GM12878 (cell line): ENCODE measurements around the gene UBE3C. TPM values are rescaled to one million over a fixed set of nuclear protein-coding genes. Genes with fewer than 3 reads are reported as not detected.

Experiments used
- ATAC-seq: fragments of 200-7000 bp; cut with Tn5 transposase; 3 replicates; pipeline ENCODE4 v1.9.1; 2020; ENCODE audit warnings: mild to moderate bottlenecking, moderate library complexity
- BruUV-seq: library from RNA; stranded (reverse); fragments of 400-500 nt; replicated peaks from 2 replicates; lab custom pipeline; 2021; lab: Mats Ljungman, UMichigan
- CTCF ChIA-PET: fragments of 300-600 bp; sonication (Branson Sonifier 250); formaldehyde crosslinking; extraction: SDS; loops from one replicate; lab custom pipeline; 2021; ENCODE audit warnings: inconsistent platforms; lab: Yijun Ruan, JAX
- POLR2A ChIA-PET: fragments of 350-600 bp; formaldehyde crosslinking; extraction: SDS; loops from one replicate; lab custom pipeline; 2021; ENCODE audit warnings: inconsistent platforms; lab: Charles Lee
- RAD21 ChIA-PET: fragments of 300-600 bp; sonication (Branson Sonifier 250); formaldehyde crosslinking; loops from one replicate; lab custom pipeline; 2023; ENCODE audit warnings: antibody characterized with exemption; ENCODE audit not compliant: unreplicated experiment; lab: Charles Lee
- SMC1A ChIA-PET: fragments of 300-600 bp; sonication (Branson Sonifier 250); formaldehyde crosslinking; loops from one replicate; lab custom pipeline; 2023; ENCODE audit not compliant: unreplicated experiment, uncharacterized antibody; lab: Charles Lee
- DNase-seq: peaks from one replicate; pipeline ENCODE4 v3.0.0-alpha.2; 2011; ENCODE audit warnings: low read depth, low spot score
- FAIRE-seq: peaks from 3 replicates; lab custom pipeline; 2011; peaks lifted over from hg19 to GRCh38; lab: Jason Lieb, UNC
- H2AFZ ChIP-seq: 2 replicates; pipeline ENCODE4 v1.6.0; 2011; ENCODE audit warnings: low read depth, low read length, control low read depth; ENCODE audit not compliant: control insufficient read depth
- H3K27ac ChIP-seq: 2 replicates; pipeline ENCODE4 v1.5.1; 2011; ENCODE audit warnings: control low read depth; ENCODE audit not compliant: control insufficient read depth, insufficient read depth
- H3K27me3 ChIP-seq, 2 experiments: replicated peaks in 1 of 2; 2 replicates each; pipeline versions ENCODE4 v1.6.0 to v1.6.1; 2011; ENCODE audit warnings: low read length in 1 of 2; ENCODE audit not compliant: control insufficient read depth in 2 of 2, insufficient read depth in 2 of 2
- H3K36me3 ChIP-seq, 2 experiments: 2 replicates each; pipeline ENCODE4 v1.5.1; 2011; ENCODE audit warnings: low read length in 1 of 2; ENCODE audit not compliant: control insufficient read depth in 2 of 2, insufficient read depth in 2 of 2
- H3K4me1 ChIP-seq: 2 replicates; pipeline ENCODE4 v1.6.1; 2011; ENCODE audit warnings: mild to moderate bottlenecking, low read length, moderate library complexity, mixed read lengths; ENCODE audit not compliant: control insufficient read depth, insufficient read depth
- H3K4me2 ChIP-seq: 2 replicates; pipeline ENCODE4 v1.6.0; 2011; ENCODE audit warnings: control low read depth; ENCODE audit not compliant: control insufficient read depth, insufficient read depth
- H3K4me3 ChIP-seq: fragments of 200-600 bp; sonication (generic); 2 replicates; pipeline ENCODE4 v1.5.1; 2016
- H3K79me2 ChIP-seq: 2 replicates; pipeline ENCODE4 v1.6.0; 2011; ENCODE audit warnings: low read length; ENCODE audit not compliant: control insufficient read depth, insufficient read depth
- H3K9ac ChIP-seq: 2 replicates; pipeline ENCODE4 v1.8.0; 2011; ENCODE audit warnings: low read length, control low read depth, mixed read lengths; ENCODE audit not compliant: control insufficient read depth, insufficient read depth
- H3K9me3 ChIP-seq: replicated peaks from 3 replicates; pipeline ENCODE4 v1.5.1; 2011; ENCODE audit warnings: mild to moderate bottlenecking, low read length; ENCODE audit not compliant: control insufficient read depth, insufficient read depth
- H4K20me1 ChIP-seq: 2 replicates; pipeline ENCODE4 v1.6.0; 2011; ENCODE audit not compliant: control insufficient read depth, insufficient read depth
- BCL3 ChIP-seq: IDR thresholded peaks from 2 replicates; pipeline ENCODE4 v1.6.1; 2011; ENCODE audit warnings: borderline replicate concordance, low read depth, mild to moderate bottlenecking, moderate library complexity, low read length; ENCODE audit not compliant: insufficient read depth, poor library complexity, severe bottlenecking
- BCLAF1 ChIP-seq: fragments of 450-650 bp; IDR thresholded peaks from 2 replicates; pipeline ENCODE4 v1.6.1; 2017; ENCODE audit warnings: antibody characterized with exemption, mild to moderate bottlenecking, moderate library complexity
- CUX1 ChIP-seq: IDR thresholded peaks from 2 replicates; pipeline ENCODE4 v1.6.1; 2012; ENCODE audit warnings: improper control_type of control experiment, low read depth, low read length; ENCODE audit not compliant: insufficient replicate concordance
- FOS ChIP-seq: IDR thresholded peaks from 3 replicates; pipeline ENCODE4 v1.6.1; 2011; ENCODE audit warnings: borderline replicate concordance; ENCODE audit not compliant: insufficient read length; ENCODE audit errors: extremely low read depth
- POLR2AphosphoS2 ChIP-seq: IDR thresholded peaks from 2 replicates; pipeline ENCODE4 v1.6.1; 2011; ENCODE audit warnings: low read depth, mild to moderate bottlenecking, low read length, improper control_type of control experiment, moderate library complexity
- RBBP5 ChIP-seq: fragments of 200-600 bp; sonication (generic); conservative IDR thresholded peaks from 2 replicates; pipeline ENCODE4 v1.6.1; 2016
- SKIL ChIP-seq: fragments of 450-650 bp; IDR thresholded peaks from 2 replicates; pipeline ENCODE4 v1.6.1; 2017; ENCODE audit warnings: mild to moderate bottlenecking, low read depth, inconsistent platforms; ENCODE audit not compliant: poor library complexity, severe bottlenecking
- ZNF24 ChIP-seq: fragments of 450-650 bp; IDR thresholded peaks from 2 replicates; pipeline ENCODE4 v1.6.1; 2017; ENCODE audit warnings: antibody characterized with exemption, mild to moderate bottlenecking
- ZNF622 ChIP-seq: fragments of 450-650 bp; IDR thresholded peaks from 2 replicates; pipeline ENCODE4 v1.6.1; 2017; ENCODE audit warnings: mild to moderate bottlenecking, inconsistent platforms
- WGBS: methylation state at CpG from one replicate; pipeline ENCODE4 v1.1.6; 2016; ENCODE audit warnings: low lambda C conversion rate; ENCODE audit not compliant: insufficient replicate concordance, insufficient coverage; ENCODE audit errors: missing lambda C conversion rate; 5-methylcytosine and 5-hydroxymethylcytosine counted together
- in situ Hi-C: fragments of 300-500 bp; cut with MboI; formaldehyde crosslinking; loops from 9 replicates; pipeline ENCODE4 v1.14.3; 2018; ENCODE audit warnings: mixed read lengths
- intact Hi-C: fragments of 100-400 bp; cut with micrococcal nuclease; formaldehyde crosslinking; loops from one replicate; pipeline ENCODE4 v1.14.2; 2022; ENCODE audit not compliant: unreplicated experiment
- polyA plus RNA-seq, 11 experiments: library from polyadenylated mRNA; depleted of rRNA in 4 of 11; unstranded in 6 of 11; stranded (reverse) in 5 of 11; fragments of >200 nt; fragmentation: Nextera tagmentation in 4 of 11; fragmentation: Illumina TruSeq in 1 of 11; extraction: Ambion mirVana in 4 of 11; extraction: Trizol in 1 of 11; gene quantifications; 1 replicate in 1 of 11; 2 replicates in 10 of 11; pipeline versions ENCODE4 v1.2.1 to v1.2.3, GENCODE V29; 2011 to 2016; ENCODE audit warnings: inconsistent platforms in 2 of 11, missing spikeins in 2 of 11, low read depth in 1 of 11
- total RNA-seq, 4 experiments: library from RNA; depleted of rRNA in 3 of 4; stranded (reverse); fragments of >200 nt in 3 of 4; fragmentation: Illumina TruSeq in 1 of 4; extraction: Trizol in 1 of 4; gene quantifications; 2 replicates each; pipeline versions ENCODE4 v1.2.1 to v1.2.3, GENCODE V29; 2013 to 2021

Gene UBE3C
- total and polyA plus RNA-seq, 10 of the 15 experiments (the other 5 are each of a cell fraction or from before 2014, with no cell fraction given) = 7.9 to 65.9 (median 45.2) TPM

GRCh38 chr7:157133304-157133703, 5.4 kb upstream of the UBE3C start:
- no peaks in the 10 kb centered on the region for H3K27me3 ChIP-seq
- ChIA-PET POLR2A (interaction anchor here (0.5 kb wide), 1 partner anchor 245 kb away, joined by 3 read pairs; no protein-coding TSS in a partner anchor), CTCF (interaction anchor here (0.7 kb wide), 1 partner anchor 16 kb away, joined by 3 read pairs; no protein-coding TSS in a partner anchor), RAD21 (no interaction called here), SMC1A (no interaction called here)
- BruUV-seq = no TSS peak
- peaks cover 3% of the 10 kb centered on the region; the same call in 1 of the 2 replicates for H3K4me1 ChIP-seq
- H3K4me3 ChIP-seq = no peak overlapping the region
- FAIRE-seq = no peak
- in situ Hi-C loops (no loop called here), intact Hi-C loops (no loop called here)
- no peak overlapping the region for H3K27ac ChIP-seq
- no peaks in the 10 kb centered on the region for H3K9me3 ChIP-seq
- H3K9ac ChIP-seq = no peak overlapping the region
- no peak overlapping the region for H3K4me2 ChIP-seq
- no peaks in the 10 kb centered on the region for H3K79me2 ChIP-seq
- no peaks in the 10 kb centered on the region for H3K36me3 ChIP-seq
- H2AFZ ChIP-seq = no peak overlapping the region
- no peak for ATAC-seq
- no peak for DNase-seq
- 45% methylated on average over 2 of the region's 2 CpGs for WGBS
- H4K20me1 ChIP-seq = no peaks in the 10 kb centered on the region
- no peak for TF ChIP-seq BCLAF1
- TF ChIP-seq SKIL = no peak
- no peak for TF ChIP-seq FOS
- no peak for TF ChIP-seq RBBP5
- TF ChIP-seq POLR2AphosphoS2 = no peak
- no peak for TF ChIP-seq ZNF622
- TF ChIP-seq CUX1 = no peak
- TF ChIP-seq BCL3 = no peak
- no peak for TF ChIP-seq ZNF24
